ENCODE data around the gene KDM3A.

GRCh38 chr2:86410581-86410980 lies 30.6 kb upstream of the KDM3A start:
- TF ChIP-seq ZBTB4 (CRISPR knock-in tag; IDR thresholded peaks at IDR 0.05) = no peak
- no peak for TF ChIP-seq RAD51 (IDR thresholded peaks at IDR 0.05)
